ENCODE measurements around the gene SHLD2. TPM values are rescaled to one million over a fixed set of nuclear protein-coding genes. Genes with fewer than 3 reads are reported as not detected.
"Not testable (repeated sequence)": the region's sequence is repeated elsewhere in the genome, so short reads cannot be mapped to it uniquely, and the experiment has no call there.

SHLD2 gene
- total RNA-seq, 2 donors from 2014 or later, result 19.2 to 43.3 TPM

GRCh38 chr10:87187573-87187972 is 92.6 kb downstream of the SHLD2 start:
- not testable (repeated sequence) for H3K27me3 Mint-ChIP-seq; H3K4me3 Mint-ChIP-seq; H3K27ac Mint-ChIP-seq; H3K4me1 Mint-ChIP-seq (ENCODE audit: low read depth in 2 of 2); ATAC-seq; H3K9me3 Mint-ChIP-seq; DNase-seq (ENCODE audit: low spot score)
- H3K36me3 Mint-ChIP-seq, result peaks cover 37% of the 10 kb centered on the region

- not testable (repeated sequence) for H3K27ac Mint-ChIP-seq; DNase-seq (ENCODE audit: low spot score)
Observed at GRCh38 chr10:87191841-87192240, 96.8 kb downstream of the SHLD2 start.

GRCh38 chr10:87200924-87201323 is 105.9 kb downstream of the SHLD2 start:
- not testable (repeated sequence) for H3K9me3 Mint-ChIP-seq; H3K36me3 Mint-ChIP-seq; H3K27ac Mint-ChIP-seq; H3K27me3 Mint-ChIP-seq; DNase-seq (ENCODE audit: low spot score)
- peak overlapping the region; percentile 50 for H3K4me3 Mint-ChIP-seq
- ATAC-seq, result peak; percentile 67 to 74
- H3K4me1 Mint-ChIP-seq (ENCODE audit: low read depth in 2 of 2), result peaks cover 9 to 12% of the 10 kb centered on the region in 2 donors

More at GRCh38 chr10:87191841-87192240, 96.8 kb downstream of the SHLD2 start:
- H3K36me3 Mint-ChIP-seq, result peaks cover 21% of the 10 kb centered on the region
- ATAC-seq; H3K9me3 Mint-ChIP-seq; H3K27me3 Mint-ChIP-seq; H3K4me1 Mint-ChIP-seq (ENCODE audit: low read depth in 2 of 2); H3K4me3 Mint-ChIP-seq: not testable (repeated sequence)

GRCh38 chr10:87204801-87205200 is 109.8 kb downstream of the SHLD2 start:
- peak in 1 of 2 donors; percentile 15 for ATAC-seq
- not testable (repeated sequence) for H3K9me3 Mint-ChIP-seq

GRCh38 chr10:87206922-87207321 is 111.9 kb downstream of the SHLD2 start:
- not testable (repeated sequence) for H3K4me3 Mint-ChIP-seq

More at GRCh38 chr10:87204801-87205200, 109.8 kb downstream of the SHLD2 start:
- H3K27me3 Mint-ChIP-seq; H3K36me3 Mint-ChIP-seq; H3K27ac Mint-ChIP-seq; H3K4me3 Mint-ChIP-seq; DNase-seq (ENCODE audit: low spot score): not testable (repeated sequence)
- peaks cover 9 to 12% of the 10 kb centered on the region in 2 donors for H3K4me1 Mint-ChIP-seq (ENCODE audit: low read depth in 2 of 2)

GRCh38 chr10:87210309-87210708 is 115.3 kb downstream of the SHLD2 start:
- not testable (repeated sequence) for H3K36me3 Mint-ChIP-seq; H3K27me3 Mint-ChIP-seq; H3K9me3 Mint-ChIP-seq; H3K27ac Mint-ChIP-seq; ATAC-seq; DNase-seq (ENCODE audit: low spot score); H3K4me3 Mint-ChIP-seq; H3K4me1 Mint-ChIP-seq (ENCODE audit: low read depth in 2 of 2)

More at GRCh38 chr10:87206922-87207321, 111.9 kb downstream of the SHLD2 start:
- ATAC-seq; H3K27ac Mint-ChIP-seq; H3K9me3 Mint-ChIP-seq; DNase-seq (ENCODE audit: low spot score); H3K27me3 Mint-ChIP-seq; H3K36me3 Mint-ChIP-seq: not testable (repeated sequence)
- H3K4me1 Mint-ChIP-seq (ENCODE audit: low read depth in 2 of 2), result peaks cover 9 to 12% of the 10 kb centered on the region in 2 donors

- H3K27me3 Mint-ChIP-seq; DNase-seq (ENCODE audit: low spot score); H3K36me3 Mint-ChIP-seq; H3K4me3 Mint-ChIP-seq; ATAC-seq; H3K27ac Mint-ChIP-seq; H3K4me1 Mint-ChIP-seq (ENCODE audit: low read depth in 2 of 2); H3K9me3 Mint-ChIP-seq: not testable (repeated sequence)
Observed at GRCh38 chr10:87211848-87212247, 116.8 kb downstream of the SHLD2 start.

GRCh38 chr10:87213150-87213765 is 118.3 kb downstream of the SHLD2 start:
- not testable (repeated sequence) for H3K9me3 Mint-ChIP-seq; DNase-seq (ENCODE audit: low spot score); H3K36me3 Mint-ChIP-seq; H3K4me3 Mint-ChIP-seq; H3K27me3 Mint-ChIP-seq; H3K27ac Mint-ChIP-seq
- ATAC-seq, result peak; percentile 72 to 78
- H3K4me1 Mint-ChIP-seq (ENCODE audit: low read depth in 2 of 2), result peaks cover 0 to 18% of the 10 kb centered on the region in 2 donors

- H3K4me1 Mint-ChIP-seq (ENCODE audit: low read depth in 2 of 2), result peaks cover 4 to 23% of the 10 kb centered on the region in 2 donors
- not testable (repeated sequence) for H3K4me3 Mint-ChIP-seq; H3K9me3 Mint-ChIP-seq; H3K27me3 Mint-ChIP-seq; DNase-seq (ENCODE audit: low spot score); H3K36me3 Mint-ChIP-seq; ATAC-seq; H3K27ac Mint-ChIP-seq
Observed at GRCh38 chr10:87213806-87214205, 118.8 kb downstream of the SHLD2 start.

GRCh38 chr10:87216120-87216519 is 121.1 kb downstream of the SHLD2 start:
- not testable (repeated sequence) for DNase-seq (ENCODE audit: low spot score); H3K36me3 Mint-ChIP-seq; H3K9me3 Mint-ChIP-seq; H3K27me3 Mint-ChIP-seq; ATAC-seq; H3K4me3 Mint-ChIP-seq; H3K27ac Mint-ChIP-seq
- peaks cover 4 to 27% of the 10 kb centered on the region in 2 donors for H3K4me1 Mint-ChIP-seq (ENCODE audit: low read depth in 2 of 2)

- H3K4me1 Mint-ChIP-seq (ENCODE audit: low read depth in 2 of 2), result peaks cover 4 to 24% of the 10 kb centered on the region in 2 donors
- ATAC-seq, result peak; percentile 78 to 85
- H3K9me3 Mint-ChIP-seq; H3K27ac Mint-ChIP-seq; DNase-seq (ENCODE audit: low spot score); H3K36me3 Mint-ChIP-seq; H3K27me3 Mint-ChIP-seq; H3K4me3 Mint-ChIP-seq: not testable (repeated sequence)
Observed at GRCh38 chr10:87219370-87219769, 124.4 kb downstream of the SHLD2 start.

GRCh38 chr10:87222789-87223188 is 127.8 kb downstream of the SHLD2 start:
- H3K4me3 Mint-ChIP-seq; ATAC-seq; DNase-seq (ENCODE audit: low spot score): not testable (repeated sequence)

GRCh38 chr10:87225148-87225547 is 130.1 kb downstream of the SHLD2 start, which contains the start of gene NUTM2A:
Gene NUTM2A (plus strand): TSS chr10:87225448. CDS start chr10:87225831, 383 bp downstream.
- not testable (repeated sequence) for H3K27me3 Mint-ChIP-seq; H3K4me3 Mint-ChIP-seq; H3K4me1 Mint-ChIP-seq (ENCODE audit: low read depth in 2 of 2); H3K9me3 Mint-ChIP-seq; H3K36me3 Mint-ChIP-seq; DNase-seq (ENCODE audit: low spot score); H3K27ac Mint-ChIP-seq; ATAC-seq

More at GRCh38 chr10:87222789-87223188, 127.8 kb downstream of the SHLD2 start:
- H3K36me3 Mint-ChIP-seq, H3K27ac Mint-ChIP-seq, H3K27me3 Mint-ChIP-seq, H3K9me3 Mint-ChIP-seq: not testable (repeated sequence)
- peaks cover 4 to 13% of the 10 kb centered on the region in 2 donors for H3K4me1 Mint-ChIP-seq (ENCODE audit: low read depth in 2 of 2)

- not testable (repeated sequence) for ATAC-seq; H3K4me1 Mint-ChIP-seq (ENCODE audit: low read depth in 2 of 2); DNase-seq (ENCODE audit: low spot score); H3K27ac Mint-ChIP-seq; H3K27me3 Mint-ChIP-seq; H3K36me3 Mint-ChIP-seq; H3K4me3 Mint-ChIP-seq; H3K9me3 Mint-ChIP-seq
Observed at GRCh38 chr10:87228247-87228646, 133.2 kb downstream of the SHLD2 start.
